Naive thymus-derived CD4-positive, alpha-beta T cell (primary cell): ENCODE results near the gene STK24. TPM values are rescaled to one million over a fixed set of nuclear protein-coding genes. Genes with fewer than 3 reads are reported as not detected.
A peak's percentile ranks its signal among the peaks of the same experiment; 100 is the strongest.

Experiments used
- ATAC-seq: fragments of 150-1000 bp; cut with Tn5 transposase; 2 replicates; pipeline ENCODE4 v1.10.0; 2021; ENCODE audit warnings: mild to moderate bottlenecking, moderate library complexity
- CTCF ChIA-PET: fragments of 350-600 bp; sonication (Branson Sonifier 250); formaldehyde crosslinking; loops from one replicate; lab custom pipeline; 2021; ENCODE audit warnings: antibody characterized with exemption; lab: Charles Lee
- POLR2A ChIA-PET: fragments of 350-600 bp; sonication (Branson Sonifier 250); formaldehyde crosslinking; loops from one replicate; lab custom pipeline; 2021; ENCODE audit warnings: antibody characterized with exemption, inconsistent platforms; lab: Charles Lee
- DNase-seq, 9 donors: peaks; one replicate each; pipeline versions ENCODE4 v3.0.0 to v3.0.0-alpha.2; 2020 to 2022; ENCODE audit warnings: mixed read lengths in 1 of 9
- H3K27ac ChIP-seq: one replicate; pipeline ENCODE4 v1.7.0; 2013; ENCODE audit warnings: mild to moderate bottlenecking, low read depth, low read length, moderate library complexity
- H3K27me3 ChIP-seq, 2 donors: one replicate each; pipeline ENCODE4 v1.7.0; 2013; ENCODE audit warnings: low read length in 2 of 2, mild to moderate bottlenecking in 2 of 2, moderate library complexity in 2 of 2; ENCODE audit not compliant: control insufficient read depth in 2 of 2, insufficient read depth in 2 of 2
- H3K36me3 ChIP-seq, 3 experiments: 1 replicate in 2 of 3; 2 replicates in 1 of 3; pipeline ENCODE4 v1.7.0; 2013; ENCODE audit warnings: low read length in 3 of 3, mild to moderate bottlenecking in 3 of 3, moderate library complexity in 1 of 3; ENCODE audit not compliant: insufficient read depth in 3 of 3, control insufficient read depth in 2 of 3
- H3K4me1 ChIP-seq, 2 donors: one replicate each; pipeline ENCODE4 v1.7.0; 2013; ENCODE audit warnings: low read length in 2 of 2, mild to moderate bottlenecking in 2 of 2, moderate library complexity in 1 of 2; ENCODE audit not compliant: control insufficient read depth in 2 of 2, insufficient read depth in 2 of 2
- H3K4me3 ChIP-seq: 2 replicates; pipeline ENCODE4 v1.7.0; 2013; ENCODE audit warnings: mild to moderate bottlenecking, low read length
- H3K9me3 ChIP-seq, 3 experiments: 1 replicate in 2 of 3; 2 replicates in 1 of 3; pipeline ENCODE4 v1.7.0; 2013; ENCODE audit warnings: low read length in 3 of 3; ENCODE audit not compliant: control insufficient read depth in 2 of 3
- H3K27ac Mint-ChIP-seq, 9 donors: one replicate each; pipeline ENCODE4 v1.8.0; 2020 to 2022; ENCODE audit warnings: mixed read lengths in 9 of 9, mild to moderate bottlenecking in 8 of 9, moderate library complexity in 5 of 9, inconsistent platforms in 2 of 9
- H3K27me3 Mint-ChIP-seq, 5 donors: one replicate each; pipeline ENCODE4 v1.8.0; 2021 to 2022; ENCODE audit warnings: mixed read lengths in 5 of 5, mild to moderate bottlenecking in 1 of 5
- H3K36me3 Mint-ChIP-seq, 5 donors: one replicate each; pipeline ENCODE4 v1.8.0; 2020 to 2022; ENCODE audit warnings: mixed read lengths in 5 of 5, mild to moderate bottlenecking in 3 of 5, inconsistent platforms in 1 of 5
- H3K4me1 Mint-ChIP-seq, 7 donors: one replicate each; pipeline ENCODE4 v1.8.0; 2020 to 2022; ENCODE audit warnings: mixed read lengths in 7 of 7, mild to moderate bottlenecking in 3 of 7, inconsistent platforms in 1 of 7
- H3K4me3 Mint-ChIP-seq, 10 donors: one replicate each; pipeline ENCODE4 v1.8.0; 2020 to 2022; ENCODE audit warnings: mild to moderate bottlenecking in 10 of 10, mixed read lengths in 10 of 10, moderate library complexity in 6 of 10, inconsistent platforms in 2 of 10
- H3K9me3 Mint-ChIP-seq, 11 donors: one replicate each; pipeline ENCODE4 v1.8.0; 2020 to 2022; ENCODE audit warnings: mixed read lengths in 11 of 11, mild to moderate bottlenecking in 4 of 11, inconsistent platforms in 1 of 11, moderate library complexity in 1 of 11
- intact Hi-C, 2 donors: fragments of 100-400 bp; cut with micrococcal nuclease; formaldehyde crosslinking; loops; one replicate each; pipeline ENCODE4 v1.15.1; 2023
- polyA plus RNA-seq, 2 donors: library from polyadenylated mRNA; unstranded; fragments of 300-500 nt; fragmentation: Illumina TruSeq; gene quantifications; one replicate each; pipeline ENCODE4 v1.2.3, GENCODE V29; 2021
- total RNA-seq, 6 experiments: library from RNA in 5 of 6; stranded (reverse) in 5 of 6; gene quantifications; 1 replicate in 5 of 6; 2 replicates in 1 of 6; pipeline ENCODE4 v1.2.3 and lab custom pipeline; 2021 to 2026

Gene STK24
- total and polyA plus RNA-seq, 7 experiments from 2014 or later = 29.8 to 148 (median 94.4) TPM

GRCh38 chr13:98492335-98493041, 84.4 kb downstream of the STK24 start:
- Histone ChIP-seq H3K27me3 (no peaks in the 10 kb centered on the region), H3K9me3 (no peaks in the 10 kb centered on the region), H3K4me3 (no peak overlapping the region), H3K36me3 (no peaks in the 10 kb centered on the region), H3K4me1 (peaks cover 12 to 21% of the 10 kb centered on the region in 2 donors), H3K27ac (no peak overlapping the region)
- POLR2A ChIA-PET = no interaction called here
- CTCF ChIA-PET = interaction anchor here (2.0 kb wide), 1 partner anchor 161 kb away, joined by 4 read pairs; no protein-coding TSS in a partner anchor
- Mint-ChIP-seq H3K27ac (peak overlapping the region in 7 of 9 donors; percentile 5 to 81 (median 33)), H3K9me3 (no peaks in the 10 kb centered on the region), H3K4me3 (peak overlapping the region in 2 of 10 donors; percentile 3 to 9), H3K4me1 (peaks cover 54 to 93% (median 90%) of the 10 kb centered on the region in 7 donors), H3K36me3 (peaks cover 0 to 29% (median 4%) of the 10 kb centered on the region in 5 donors), H3K27me3 (no peaks in the 10 kb centered on the region)
- DNase-seq (no peak), ATAC-seq (no peak)
- intact Hi-C loops = no loop called here

DNA sequence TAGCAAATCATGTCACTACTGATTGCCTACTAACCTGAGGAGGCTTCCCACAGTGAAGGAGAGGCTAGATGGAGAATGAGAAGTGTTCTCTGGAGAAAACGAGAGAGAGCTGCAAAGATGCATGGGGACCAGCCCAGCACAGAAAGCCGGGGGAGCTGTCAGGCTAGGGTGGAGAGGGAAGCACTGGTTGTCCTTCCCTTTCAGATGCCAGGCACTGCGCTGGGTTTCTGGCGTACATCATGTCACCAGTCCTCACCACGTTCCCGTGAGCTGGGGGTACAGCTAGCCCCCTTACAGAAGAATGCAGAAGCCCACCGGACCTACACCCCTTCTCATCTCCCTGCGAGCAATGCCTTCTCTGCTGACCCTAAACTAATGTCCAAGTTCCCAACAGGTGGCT, 86.0 kb downstream of the STK24 start:
- Histone ChIP-seq H3K9me3 (no peaks in the 10 kb centered on the region), H3K4me1 (peaks cover 18 to 27% of the 10 kb centered on the region in 2 donors), H3K36me3 (no peaks in the 10 kb centered on the region), H3K27ac (no peak overlapping the region), H3K27me3 (no peaks in the 10 kb centered on the region), H3K4me3 (no peak overlapping the region)
- Mint-ChIP-seq H3K36me3 (peaks cover 0 to 19% (median 4%) of the 10 kb centered on the region in 5 donors), H3K4me3 (peak overlapping the region in 3 of 10 donors; percentile 1 to 5 (median 1)), H3K4me1 (peaks cover 57 to 92% (median 89%) of the 10 kb centered on the region in 7 donors), H3K27me3 (no peaks in the 10 kb centered on the region), H3K27ac (peak overlapping the region in 5 of 9 donors; percentile 32 to 86 (median 69)), H3K9me3 (no peaks in the 10 kb centered on the region)
- intact Hi-C loops = no loop called here
- DNase-seq (no peak), ATAC-seq (no peak)
- ChIA-PET POLR2A (interaction anchor here (0.7 kb wide), 1 partner anchor 134 kb away, joined by 4 read pairs; no protein-coding TSS in a partner anchor), CTCF (interaction anchor here (1.5 to 2.0 kb wide), 2 partner anchors 12 to 162 kb away, joined by 4 to 5 read pairs; no protein-coding TSS in a partner anchor)

DNA sequence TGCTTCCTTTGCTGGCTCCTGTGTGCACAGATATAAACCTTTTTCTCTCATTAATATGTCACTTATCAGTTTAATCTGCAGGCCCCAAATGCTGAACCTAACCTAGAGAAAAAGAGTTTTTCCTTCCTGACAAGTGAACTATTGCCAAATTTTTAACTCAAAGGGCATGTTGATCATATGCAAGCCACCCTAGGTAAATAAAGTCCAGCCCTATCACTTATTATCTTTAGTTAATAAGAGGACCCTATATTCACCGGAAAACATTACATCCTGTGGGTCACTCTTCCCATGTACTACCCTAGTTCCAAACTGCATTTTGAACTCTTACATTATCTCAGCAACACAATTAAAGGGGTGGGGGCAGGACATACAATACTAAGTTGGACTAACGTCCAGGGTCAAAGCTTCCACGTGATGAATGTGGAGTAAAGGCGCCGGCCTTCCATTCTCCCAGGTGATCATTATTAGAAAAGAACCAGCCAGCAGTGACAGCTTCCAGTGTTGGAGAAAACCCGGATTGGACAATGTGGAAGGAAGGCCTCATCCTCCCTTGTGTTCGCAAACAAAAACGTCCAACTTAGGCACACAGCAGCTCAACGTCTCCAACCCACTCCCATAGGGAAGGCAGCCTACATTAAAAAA, 86.6 kb downstream of the STK24 start:
- no peak overlapping the region for H3K27ac ChIP-seq
- H3K4me3 ChIP-seq = no peak overlapping the region
- H3K27me3 Mint-ChIP-seq = no peaks in the 10 kb centered on the region
- H3K36me3 ChIP-seq = no peaks in the 10 kb centered on the region
- H3K27me3 ChIP-seq = no peaks in the 10 kb centered on the region
- ATAC-seq (no peak), DNase-seq (no peak)
- POLR2A ChIA-PET = no interaction called here
- H3K4me3 Mint-ChIP-seq = no peak overlapping the region
- H3K9me3 Mint-ChIP-seq = no peaks in the 10 kb centered on the region
- CTCF ChIA-PET = interaction anchor here (0.9 to 1.5 kb wide), 2 partner anchors 12 to 160 kb away, joined by 3 to 5 read pairs; no protein-coding TSS in a partner anchor
- H3K27ac Mint-ChIP-seq = peak overlapping the region in 7 of 9 donors; percentile 23 to 87 (median 53)
- peaks cover 23 to 27% of the 10 kb centered on the region in 2 donors for H3K4me1 ChIP-seq
- no peaks in the 10 kb centered on the region for H3K9me3 ChIP-seq
- intact Hi-C loops = no loop called here
- H3K4me1 Mint-ChIP-seq = peaks cover 60 to 94% (median 90%) of the 10 kb centered on the region in 7 donors
- peaks cover 0 to 17% (median 4%) of the 10 kb centered on the region in 5 donors for H3K36me3 Mint-ChIP-seq

- no peaks in the 10 kb centered on the region for H3K27me3 Mint-ChIP-seq
- intact Hi-C loops = no loop called here
- Histone ChIP-seq H3K4me3 (no peak overlapping the region), H3K9me3 (no peaks in the 10 kb centered on the region), H3K4me1 (peaks cover 27 to 29% of the 10 kb centered on the region in 2 donors), H3K27ac (no peak overlapping the region), H3K27me3 (no peaks in the 10 kb centered on the region), H3K36me3 (no peaks in the 10 kb centered on the region)
- ATAC-seq (no peak), DNase-seq (no peak)
- ChIA-PET POLR2A (no interaction called here), CTCF (interaction anchor here (0.9 to 1.5 kb wide), 2 partner anchors 11 to 161 kb away, joined by 3 to 5 read pairs; no protein-coding TSS in a partner anchor)
- peaks cover 67 to 94% (median 90%) of the 10 kb centered on the region in 7 donors for H3K4me1 Mint-ChIP-seq
- H3K9me3 Mint-ChIP-seq = no peaks in the 10 kb centered on the region
- peak overlapping the region in 8 of 9 donors; percentile 5 to 87 (median 67) for H3K27ac Mint-ChIP-seq
- peak overlapping the region in 3 of 10 donors; percentile 0 to 37 (median 6) for H3K4me3 Mint-ChIP-seq
- peaks cover 0 to 16% (median 3%) of the 10 kb centered on the region in 5 donors for H3K36me3 Mint-ChIP-seq
Observed at GRCh38 chr13:98489446-98490194, 87.3 kb downstream of the STK24 start.

- H3K27ac Mint-ChIP-seq = peak overlapping the region in 5 of 9 donors; percentile 39 to 83 (median 69)
- POLR2A ChIA-PET = no interaction called here
Observed at GRCh38 chr13:98488736-98489135, 88.2 kb downstream of the STK24 start.

DNA sequence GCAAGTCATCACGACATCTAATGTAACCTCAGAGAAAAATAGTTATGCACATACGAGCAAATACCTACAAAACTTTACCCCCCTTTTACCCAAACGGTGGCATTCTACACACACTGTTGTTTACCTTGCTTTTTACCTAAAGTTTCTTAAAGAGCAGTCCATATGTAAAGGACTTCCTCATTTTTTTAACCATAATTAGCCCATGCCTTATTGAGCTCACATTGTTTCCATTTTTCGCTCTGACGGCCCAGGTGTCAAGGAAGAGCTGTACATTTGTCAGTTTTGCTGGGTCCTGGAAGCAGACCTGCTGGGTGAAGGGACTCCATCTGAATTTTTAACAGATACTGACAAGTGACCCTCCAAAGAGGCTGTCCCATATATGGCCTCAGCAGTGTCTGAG, 89.4 kb downstream of the STK24 start:
- Mint-ChIP-seq H3K36me3 (peaks cover 0 to 16% (median 2%) of the 10 kb centered on the region in 5 donors), H3K4me3 (peak overlapping the region in 4 of 10 donors; percentile 2 to 55 (median 34)), H3K27ac (peak overlapping the region in 8 of 9 donors; percentile 6 to 86 (median 49)), H3K4me1 (peaks cover 76 to 97% (median 88%) of the 10 kb centered on the region in 7 donors), H3K9me3 (peaks cover 0 to 1% (median 0%) of the 10 kb centered on the region in 11 donors), H3K27me3 (no peaks in the 10 kb centered on the region)
- CTCF ChIA-PET = no interaction called here
- intact Hi-C loops = no loop called here
- H3K9me3 ChIP-seq = no peaks in the 10 kb centered on the region
- no peak overlapping the region for H3K4me3 ChIP-seq
- peaks cover 31 to 33% of the 10 kb centered on the region in 2 donors for H3K4me1 ChIP-seq
- H3K36me3 ChIP-seq = no peaks in the 10 kb centered on the region
- POLR2A ChIA-PET = no interaction called here
- DNase-seq (no peak), ATAC-seq (no peak)
- no peak overlapping the region for H3K27ac ChIP-seq
- H3K27me3 ChIP-seq = no peaks in the 10 kb centered on the region

More at GRCh38 chr13:98488736-98489135, 88.2 kb downstream of the STK24 start:
- H3K27me3 ChIP-seq = no peaks in the 10 kb centered on the region
- Mint-ChIP-seq H3K4me3 (peak overlapping the region in 2 of 10 donors; percentile 26 to 29), H3K27me3 (no peaks in the 10 kb centered on the region), H3K9me3 (peaks cover 0 to 1% (median 0%) of the 10 kb centered on the region in 11 donors), H3K4me1 (peaks cover 75 to 99% (median 95%) of the 10 kb centered on the region in 7 donors), H3K36me3 (peaks cover 0 to 17% (median 2%) of the 10 kb centered on the region in 5 donors)
- no peak overlapping the region for H3K4me3 ChIP-seq
- H3K27ac ChIP-seq = no peak overlapping the region
- DNase-seq = no peak
- H3K4me1 ChIP-seq = peaks cover 33% of the 10 kb centered on the region in 2 donors
- H3K9me3 ChIP-seq = no peaks in the 10 kb centered on the region
- H3K36me3 ChIP-seq = no peaks in the 10 kb centered on the region
- no peak for ATAC-seq
- intact Hi-C loops = no loop called here
- CTCF ChIA-PET = no interaction called here
